Body of pancreas (tissue), 4 donors: ENCODE measurements around the gene USH2A.

ENCODE experiments used
- CTCF ChIP-seq, 7 experiments: fragments of 450-650 bp in 4 of 7; fragments of 200-600 bp in 3 of 7; sonication (generic) in 3 of 7; IDR thresholded peaks; one replicate each; pipeline ENCODE4 v1.5.1; 2016 to 2019; ENCODE audit warnings: antibody characterized with exemption in 7 of 7
- POLR2A ChIP-seq, 3 donors: fragments of 450-650 bp; IDR thresholded peaks; one replicate each; pipeline ENCODE4 v1.6.1; 2016; ENCODE audit warnings: antibody characterized with exemption in 3 of 3, mild to moderate bottlenecking in 2 of 3

GRCh38 chr1:215992620-215993019, 430.6 kb downstream of the USH2A start:
- peak in 6 of 7 experiments; percentile 16 to 42 (median 31) for TF ChIP-seq CTCF (IDR thresholded peaks at IDR 0.05)
- no peak for TF ChIP-seq POLR2A (IDR thresholded peaks at IDR 0.05)
